ENCODE data around the gene PCDHA12. TPM values are rescaled to one million over a fixed set of nuclear protein-coding genes. Genes with fewer than 3 reads are reported as not detected.
A peak's percentile ranks its signal among the peaks of the same experiment; 100 is the strongest.
"Not testable (repeated sequence)": the region's sequence is repeated elsewhere in the genome, so short reads cannot be mapped to it uniquely, and the experiment has no call there.

The PCDHA12 gene
- total RNA-seq, 1 donor from 2014 or later, result 16.0 TPM

DNA sequence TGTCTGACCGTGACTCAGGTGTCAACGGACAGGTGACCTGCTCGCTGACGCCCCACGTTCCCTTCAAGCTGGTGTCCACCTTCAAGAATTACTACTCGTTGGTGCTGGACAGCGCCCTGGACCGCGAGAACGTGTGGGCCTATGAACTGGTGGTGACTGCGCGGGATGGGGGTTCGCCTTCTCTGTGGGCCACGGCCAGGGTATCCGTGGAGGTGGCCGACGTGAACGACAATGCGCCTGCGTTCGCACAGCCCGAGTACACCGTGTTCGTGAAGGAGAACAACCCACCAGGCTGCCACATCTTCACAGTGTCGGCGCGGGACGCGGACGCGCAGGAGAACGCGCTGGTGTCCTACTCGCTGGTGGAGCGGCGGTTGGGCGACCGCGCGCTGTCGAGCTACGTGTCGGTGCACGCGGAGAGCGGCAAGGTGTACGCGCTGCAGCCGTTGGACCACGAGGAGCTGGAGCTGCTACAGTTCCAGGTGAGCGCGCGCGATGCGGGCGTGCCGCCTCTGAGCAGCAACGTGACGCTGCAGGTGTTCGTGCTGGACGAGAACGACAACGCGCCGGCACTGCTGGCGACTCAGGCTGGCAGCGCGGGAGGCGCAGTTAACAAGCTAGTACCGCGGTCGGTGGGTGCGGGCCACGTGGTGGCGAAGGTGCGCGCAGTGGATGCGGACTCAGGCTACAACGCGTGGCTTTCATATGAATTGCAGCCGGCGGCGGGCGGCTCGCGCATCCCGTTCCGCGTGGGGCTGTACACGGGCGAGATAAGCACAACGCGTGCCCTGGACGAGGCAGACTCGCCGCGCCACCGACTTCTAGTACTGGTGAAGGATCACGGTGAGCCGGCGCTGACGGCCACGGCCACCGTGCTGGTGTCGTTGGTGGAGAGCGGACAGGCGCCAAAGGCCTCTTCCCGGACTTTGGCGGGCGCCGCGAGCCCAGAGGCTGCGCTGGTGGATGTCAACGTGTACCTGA, 4.6 kb upstream of the PCDHA12 start:
- Histone ChIP-seq H3K4me2 (ENCODE audit: low read length) (no peak overlapping the region), H4K20me1 (ENCODE audit: insufficient read depth, low read length) (no peaks in the 10 kb centered on the region), H3K27me3 (ENCODE audit: insufficient read depth, low read length) (no peaks in the 10 kb centered on the region), H2AFZ (ENCODE audit: low read depth, low read length) (no peak overlapping the region), H3K79me2 (ENCODE audit: insufficient read depth, low read length) (no peaks in the 10 kb centered on the region), H3K4me1 (ENCODE audit: insufficient read depth, low read length) (no peaks in the 10 kb centered on the region), H3K4me3 (ENCODE audit: insufficient read depth, low read depth, low read length) (no peak overlapping the region), H3K27ac (ENCODE audit: low read depth, low read length) (no peak overlapping the region), H3K9me3 (ENCODE audit: insufficient read depth, low read depth, low read length) (peaks cover 5% of the 10 kb centered on the region), H3K9ac (ENCODE audit: low read length) (no peak overlapping the region), H3K36me3 (ENCODE audit: insufficient read depth, low read length) (no peaks in the 10 kb centered on the region)
- no peak for FAIRE-seq
- Mint-ChIP-seq H3K4me1 (ENCODE audit: low read depth, unreplicated experiment) (peaks cover 6% of the 10 kb centered on the region), H3K4me3 (ENCODE audit: unreplicated experiment) (no peak overlapping the region), H3K9me3 (ENCODE audit: unreplicated experiment) (no peaks in the 10 kb centered on the region), H3K36me3 (ENCODE audit: low read depth, unreplicated experiment) (peaks cover 8% of the 10 kb centered on the region), H3K27me3 (ENCODE audit: low read depth, unreplicated experiment) (no peaks in the 10 kb centered on the region), H3K27ac (ENCODE audit: unreplicated experiment) (no peak overlapping the region)
- TF ChIP-seq, protein P1, sequence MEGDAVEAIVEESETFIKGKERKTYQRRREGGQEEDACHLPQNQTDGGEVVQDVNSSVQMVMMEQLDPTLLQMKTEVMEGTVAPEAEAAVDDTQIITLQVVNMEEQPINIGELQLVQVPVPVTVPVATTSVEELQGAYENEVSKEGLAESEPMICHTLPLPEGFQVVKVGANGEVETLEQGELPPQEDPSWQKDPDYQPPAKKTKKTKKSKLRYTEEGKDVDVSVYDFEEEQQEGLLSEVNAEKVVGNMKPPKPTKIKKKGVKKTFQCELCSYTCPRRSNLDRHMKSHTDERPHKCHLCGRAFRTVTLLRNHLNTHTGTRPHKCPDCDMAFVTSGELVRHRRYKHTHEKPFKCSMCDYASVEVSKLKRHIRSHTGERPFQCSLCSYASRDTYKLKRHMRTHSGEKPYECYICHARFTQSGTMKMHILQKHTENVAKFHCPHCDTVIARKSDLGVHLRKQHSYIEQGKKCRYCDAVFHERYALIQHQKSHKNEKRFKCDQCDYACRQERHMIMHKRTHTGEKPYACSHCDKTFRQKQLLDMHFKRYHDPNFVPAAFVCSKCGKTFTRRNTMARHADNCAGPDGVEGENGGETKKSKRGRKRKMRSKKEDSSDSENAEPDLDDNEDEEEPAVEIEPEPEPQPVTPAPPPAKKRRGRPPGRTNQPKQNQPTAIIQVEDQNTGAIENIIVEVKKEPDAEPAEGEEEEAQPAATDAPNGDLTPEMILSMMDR (IDR thresholded peaks at IDR 0.05; ENCODE audit: insufficient read depth, low read depth, low read length), result no peak
- TF ChIP-seq EZH2 (IDR thresholded peaks at IDR 0.05; ENCODE audit: insufficient read depth, low read length), result no peak
- no peak for DNase-seq (ENCODE audit: low read depth)

DNA sequence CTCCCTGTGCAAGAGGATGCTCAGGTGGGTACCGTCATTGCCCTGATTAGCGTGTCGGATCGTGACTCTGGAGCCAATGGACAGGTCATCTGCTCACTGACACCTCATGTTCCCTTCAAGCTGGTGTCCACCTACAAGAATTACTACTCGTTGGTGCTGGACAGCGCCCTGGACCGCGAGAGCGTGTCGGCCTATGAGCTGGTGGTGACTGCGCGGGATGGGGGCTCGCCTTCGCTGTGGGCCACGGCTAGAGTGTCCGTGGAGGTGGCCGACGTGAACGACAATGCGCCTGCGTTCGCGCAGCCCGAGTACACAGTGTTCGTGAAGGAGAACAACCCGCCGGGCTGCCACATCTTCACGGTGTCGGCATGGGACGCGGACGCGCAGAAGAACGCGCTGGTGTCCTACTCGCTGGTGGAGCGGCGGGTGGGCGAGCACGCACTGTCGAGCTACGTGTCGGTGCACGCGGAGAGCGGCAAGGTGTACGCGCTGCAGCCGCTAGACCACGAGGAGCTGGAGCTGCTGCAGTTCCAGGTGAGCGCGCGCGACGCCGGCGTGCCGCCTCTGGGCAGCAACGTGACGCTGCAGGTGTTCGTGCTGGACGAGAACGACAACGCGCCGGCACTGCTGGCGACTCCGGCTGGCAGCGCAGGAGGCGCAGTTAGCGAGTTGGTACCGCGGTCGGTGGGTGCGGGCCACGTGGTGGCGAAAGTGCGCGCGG, 1.6 kb downstream of the PCDHA12 start:
- H3K27ac Mint-ChIP-seq (ENCODE audit: unreplicated experiment); FAIRE-seq; DNase-seq (ENCODE audit: low read depth); H3K27me3 Mint-ChIP-seq (ENCODE audit: low read depth, unreplicated experiment); H2AFZ ChIP-seq (ENCODE audit: low read depth, low read length); H3K4me3 ChIP-seq (ENCODE audit: insufficient read depth, low read depth, low read length); H3K9me3 Mint-ChIP-seq (ENCODE audit: unreplicated experiment); H3K4me2 ChIP-seq (ENCODE audit: low read length); H3K36me3 ChIP-seq (ENCODE audit: insufficient read depth, low read length); H3K4me1 ChIP-seq (ENCODE audit: insufficient read depth, low read length); H4K20me1 ChIP-seq (ENCODE audit: insufficient read depth, low read length); H3K79me2 ChIP-seq (ENCODE audit: insufficient read depth, low read length); H3K9ac ChIP-seq (ENCODE audit: low read length); H3K27me3 ChIP-seq (ENCODE audit: insufficient read depth, low read length); H3K27ac ChIP-seq (ENCODE audit: low read depth, low read length); H3K4me1 Mint-ChIP-seq (ENCODE audit: low read depth, unreplicated experiment): not testable (repeated sequence)
- peak overlapping the region; percentile 97 for H3K4me3 Mint-ChIP-seq (ENCODE audit: unreplicated experiment)
- H3K36me3 Mint-ChIP-seq (ENCODE audit: low read depth, unreplicated experiment), result peaks cover 14% of the 10 kb centered on the region
- H3K9me3 ChIP-seq (ENCODE audit: insufficient read depth, low read depth, low read length), result peaks cover 15% of the 10 kb centered on the region

GRCh38 chr5:140877262-140877581, 2.1 kb downstream of the PCDHA12 start:
- peaks cover 3% of the 10 kb centered on the region for H3K9me3 Mint-ChIP-seq (ENCODE audit: unreplicated experiment)
- H3K4me3 Mint-ChIP-seq (ENCODE audit: unreplicated experiment), result no peak overlapping the region
- peaks cover 6% of the 10 kb centered on the region for H3K4me1 Mint-ChIP-seq (ENCODE audit: low read depth, unreplicated experiment)
- H3K9ac ChIP-seq (ENCODE audit: low read length), result no peak overlapping the region
- H3K4me1 ChIP-seq (ENCODE audit: insufficient read depth, low read length), result no peaks in the 10 kb centered on the region
- H3K79me2 ChIP-seq (ENCODE audit: insufficient read depth, low read length), result no peaks in the 10 kb centered on the region
- H3K4me3 ChIP-seq (ENCODE audit: insufficient read depth, low read depth, low read length), result no peak overlapping the region
- no peak overlapping the region for H3K27ac Mint-ChIP-seq (ENCODE audit: unreplicated experiment)
- H3K36me3 Mint-ChIP-seq (ENCODE audit: low read depth, unreplicated experiment), result peaks cover 17% of the 10 kb centered on the region
- H3K4me2 ChIP-seq (ENCODE audit: low read length), result no peak overlapping the region
- FAIRE-seq (no peak), DNase-seq (ENCODE audit: low read depth) (no peak)
- no peaks in the 10 kb centered on the region for H3K36me3 ChIP-seq (ENCODE audit: insufficient read depth, low read length)
- H3K27ac ChIP-seq (ENCODE audit: low read depth, low read length), result no peak overlapping the region
- peaks cover 15% of the 10 kb centered on the region for H3K9me3 ChIP-seq (ENCODE audit: insufficient read depth, low read depth, low read length)
- no peak for TF ChIP-seq EZH2 (IDR thresholded peaks at IDR 0.05; ENCODE audit: insufficient read depth, low read length)
- TF ChIP-seq, protein P1 (IDR thresholded peaks at IDR 0.05; ENCODE audit: insufficient read depth, low read depth, low read length), result no peak
- H4K20me1 ChIP-seq (ENCODE audit: insufficient read depth, low read length), result no peaks in the 10 kb centered on the region
- H2AFZ ChIP-seq (ENCODE audit: low read depth, low read length), result no peak overlapping the region
- H3K27me3 Mint-ChIP-seq (ENCODE audit: low read depth, unreplicated experiment), result no peaks in the 10 kb centered on the region
- H3K27me3 ChIP-seq (ENCODE audit: insufficient read depth, low read length), result no peaks in the 10 kb centered on the region
